Superior temporal gyrus (tissue), 1 donor: ENCODE results near the gene GID4.

Source experiments
- DNase-seq: peaks from one replicate; pipeline ENCODE4 v3.0.0-alpha.2; 2016; ENCODE audit errors: extremely low spot score

Gene GID4

DNA sequence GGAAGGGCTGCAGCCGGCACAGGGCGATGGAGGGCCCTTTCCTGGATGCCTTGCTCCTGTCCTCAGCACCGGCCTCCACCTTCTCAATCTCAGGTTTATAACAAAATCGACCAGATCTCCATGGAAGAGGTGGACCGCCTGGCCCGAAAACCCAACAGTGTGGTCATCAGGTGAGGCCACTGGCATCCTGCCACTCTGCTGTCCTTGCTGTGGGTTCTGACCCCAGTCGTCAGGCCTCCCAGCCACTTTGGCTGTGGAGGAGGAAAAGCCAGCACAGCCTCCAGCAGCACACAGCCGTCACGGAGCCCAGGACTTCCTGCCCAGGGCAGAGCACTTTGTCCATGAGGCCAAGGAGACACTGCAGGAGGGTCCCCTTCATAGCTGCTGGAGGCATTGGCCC is 62.6 kb downstream of the GID4 start:
- no peak for DNase-seq

DNA sequence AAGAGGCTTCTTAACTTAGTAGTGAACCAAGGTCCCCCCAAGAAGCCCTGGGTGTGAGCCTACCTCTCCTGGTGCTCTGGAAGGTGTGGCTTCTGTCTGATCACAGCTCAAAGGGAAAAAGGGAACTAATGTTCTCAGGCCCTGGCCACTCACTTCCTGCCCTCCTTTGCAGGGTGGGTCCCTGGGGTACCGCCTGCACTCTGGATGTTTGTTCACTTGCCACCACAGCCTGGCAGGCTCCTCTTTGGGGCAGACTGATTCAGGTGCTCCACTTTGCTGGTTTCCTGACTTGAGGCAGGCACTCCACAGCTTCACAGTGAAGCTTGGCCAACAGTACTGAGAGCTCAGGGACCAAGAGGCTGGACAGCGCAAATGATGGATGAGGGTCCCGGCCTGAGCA is 63.4 kb downstream of the GID4 start:
- no peak for DNase-seq

DNA sequence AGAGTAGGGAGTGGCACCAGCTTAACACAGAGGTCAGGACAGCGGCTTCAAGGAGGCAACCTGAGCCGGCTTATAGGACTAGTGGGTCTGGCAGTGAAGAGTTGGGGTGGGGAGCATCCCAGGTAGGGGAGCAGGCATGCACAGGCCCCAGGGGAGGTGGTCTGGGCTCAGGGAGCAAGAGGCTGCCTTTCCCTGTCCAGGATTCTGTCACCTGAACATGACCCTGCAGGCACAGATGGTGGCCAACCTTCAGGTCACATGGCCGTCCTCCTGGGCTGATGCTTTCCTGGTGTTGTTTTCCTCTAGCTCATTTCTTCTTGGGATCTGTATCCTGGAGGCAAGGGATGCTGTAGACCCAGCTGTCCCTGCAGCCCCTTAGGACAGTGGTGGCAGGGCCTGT is 65.8 kb downstream of the GID4 start:
- DNase-seq: no peak

DNA sequence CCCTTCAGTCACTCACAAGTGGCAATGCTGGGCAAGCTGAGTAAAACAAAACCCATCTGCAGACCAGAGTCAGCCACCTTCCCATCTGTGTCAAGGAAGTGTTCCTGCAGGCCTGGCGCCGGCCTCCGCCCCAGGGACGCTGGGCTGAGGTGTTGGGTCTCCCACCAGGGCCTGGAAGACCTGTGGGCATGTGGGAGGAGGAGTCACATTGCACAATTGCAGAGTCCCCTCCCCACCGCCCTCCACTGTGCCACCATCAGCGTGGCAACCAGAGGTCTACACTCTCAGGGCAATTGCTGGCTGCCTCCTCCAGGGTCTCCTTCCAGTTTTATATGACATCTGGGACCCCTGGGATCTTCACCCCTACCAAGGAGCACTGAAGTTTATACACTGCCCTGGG is 66.4 kb downstream of the GID4 start:
- no peak for DNase-seq

DNA sequence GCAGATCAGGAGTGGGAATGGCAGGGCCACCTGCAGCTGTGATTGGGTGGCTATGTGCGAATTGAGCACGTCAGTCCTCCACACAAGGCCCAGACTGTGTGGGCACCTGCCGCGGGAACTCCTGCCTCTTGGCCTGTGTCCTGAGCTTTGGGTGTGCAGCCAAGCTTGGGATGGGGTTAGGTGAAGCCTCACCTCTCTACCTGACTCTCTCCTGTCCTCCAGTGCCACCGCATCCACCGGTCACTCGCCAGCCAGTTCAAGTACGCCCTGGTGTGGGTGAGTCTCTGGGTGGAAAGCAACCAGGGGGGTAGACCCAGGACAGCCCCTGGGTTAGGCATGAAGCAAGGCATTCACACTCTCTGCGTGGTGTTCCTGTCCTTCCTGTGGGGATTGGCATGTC is 67.0 kb downstream of the GID4 start:
- DNase-seq: no peak

DNA sequence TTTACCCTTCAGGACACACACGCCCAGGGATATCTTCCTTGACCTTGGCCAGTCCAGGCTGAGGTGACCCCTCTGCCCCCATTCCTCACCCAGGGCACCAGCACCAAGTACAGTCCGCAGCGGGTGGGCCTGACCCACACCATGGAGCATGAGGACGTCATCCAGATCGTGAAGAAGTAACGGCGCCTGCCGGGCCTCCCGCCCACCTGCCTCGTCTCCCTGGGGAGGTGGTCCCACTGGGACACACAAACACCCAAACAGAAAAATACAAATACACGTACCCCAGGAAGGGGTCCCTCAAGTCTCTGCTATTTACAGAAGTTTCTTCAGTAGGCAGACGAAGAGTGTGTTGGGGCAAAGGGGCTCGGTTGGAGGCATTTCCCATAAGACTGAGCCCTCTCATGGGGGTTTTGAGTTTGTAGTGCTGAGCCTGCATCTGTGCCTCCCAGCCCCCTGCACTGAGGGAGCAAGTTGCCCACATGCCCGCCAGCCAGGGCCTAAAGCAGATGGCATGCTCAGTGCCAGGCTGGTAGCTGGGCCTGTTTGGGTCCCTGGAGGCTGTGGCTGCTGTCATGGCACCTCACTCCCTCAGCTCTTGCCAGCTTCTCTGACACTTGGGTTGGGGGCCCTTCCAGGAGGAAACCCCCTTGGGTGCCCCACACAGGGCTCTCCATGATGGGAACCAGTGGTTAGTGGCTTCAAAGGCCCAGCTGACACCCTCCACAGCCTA is 68.0 kb downstream of the GID4 start:
- DNase-seq: no peak

DNA sequence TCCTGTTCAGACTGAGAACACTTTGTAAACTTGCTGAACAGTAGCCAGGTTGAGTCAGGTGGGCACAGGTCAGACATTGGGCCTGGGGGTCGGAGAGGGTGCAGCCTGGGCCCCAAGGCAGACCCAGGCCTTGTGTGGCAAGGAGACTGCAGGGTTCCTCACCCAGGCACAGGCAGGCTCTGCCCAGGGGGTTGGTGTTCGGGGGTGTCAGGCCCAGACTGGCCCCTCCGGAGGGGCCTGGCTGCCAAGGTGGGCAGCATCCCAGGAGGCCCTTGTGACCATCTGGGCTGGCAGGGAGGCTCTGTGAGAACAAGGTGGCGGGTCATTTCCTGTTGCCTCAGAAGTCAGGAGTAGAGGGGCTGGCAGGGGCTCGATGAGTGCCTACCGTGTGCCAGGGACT is 68.8 kb downstream of the GID4 start:
- DNase-seq: no peak

DNA sequence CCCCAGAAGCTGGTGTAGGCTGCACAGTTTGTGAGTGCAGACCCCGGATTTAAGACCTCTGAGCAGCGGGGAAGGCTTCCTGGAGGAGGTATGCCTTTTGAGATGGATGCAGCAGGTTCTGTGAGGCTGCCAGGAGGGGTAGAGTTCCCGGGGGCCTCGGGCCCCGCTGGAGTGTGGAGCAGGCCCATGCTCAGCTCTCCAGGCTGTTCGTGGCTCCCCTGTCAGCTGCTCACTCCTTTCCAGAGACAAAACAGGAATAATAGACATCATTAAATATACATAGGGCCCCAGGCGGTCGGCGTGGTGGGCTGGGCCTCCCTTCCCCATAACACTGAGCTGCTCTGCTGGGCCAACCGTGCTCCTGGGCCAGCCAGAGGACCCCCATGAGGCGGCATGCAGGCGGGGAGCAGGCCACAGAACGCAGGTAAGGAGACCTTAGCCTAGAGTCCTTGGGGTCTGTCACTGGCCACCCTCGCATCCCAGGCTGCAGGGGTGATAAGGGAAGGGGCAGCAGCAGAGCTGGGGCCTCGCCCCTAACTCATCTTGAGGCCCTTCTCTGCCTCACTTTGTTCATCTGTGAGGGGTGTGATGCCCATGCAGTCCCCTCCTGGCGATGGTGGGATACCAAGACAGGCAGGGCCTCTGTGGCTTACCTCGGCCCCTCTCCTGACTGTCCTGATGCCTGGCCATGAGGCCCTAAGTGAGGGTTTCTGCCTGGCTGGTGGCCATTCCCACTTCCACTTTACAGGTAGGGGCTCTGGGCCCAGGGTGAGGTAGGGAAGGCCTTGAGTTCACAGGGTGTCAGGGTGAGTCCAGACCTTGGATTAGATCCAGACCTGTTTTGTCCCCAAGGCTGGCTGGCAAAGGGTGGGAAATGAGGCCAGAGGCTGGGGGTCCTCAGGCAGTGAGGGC is 69.4 kb downstream of the GID4 start, which contains the start of gene MYO15A:
Gene MYO15A, plus strand, starts transcription at position 356 of the 912 bp plus-strand sequence. CDS start 10,045 bp downstream, outside the sequence.
- no peak for DNase-seq

DNA sequence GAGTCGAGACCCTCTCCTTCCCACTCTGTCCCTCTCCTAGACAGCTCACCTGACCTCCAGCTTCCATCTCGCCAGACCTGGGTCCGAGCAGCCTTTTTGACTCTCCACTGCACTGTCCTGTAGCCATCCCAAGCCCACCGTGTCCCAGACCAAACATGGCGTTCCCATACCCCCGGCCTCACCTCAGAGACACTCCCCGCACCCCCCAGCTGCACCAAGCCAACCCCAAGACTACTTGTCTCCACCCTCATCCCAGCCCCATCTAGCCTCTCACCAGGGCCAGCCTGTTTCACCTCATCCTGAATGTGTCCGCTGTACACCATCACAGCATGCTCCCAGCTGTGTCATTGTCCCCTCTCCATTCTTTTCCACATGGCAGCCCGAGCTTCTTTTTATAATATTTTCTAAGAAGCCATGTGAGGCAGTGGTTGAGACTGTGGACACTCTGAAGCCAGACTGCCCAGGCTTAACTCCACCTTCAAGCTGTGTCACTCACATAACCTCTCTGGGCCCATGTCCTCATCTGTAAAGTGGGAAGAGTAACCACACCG is 70.8 kb downstream of the GID4 start:
- DNase-seq: no peak

DNA sequence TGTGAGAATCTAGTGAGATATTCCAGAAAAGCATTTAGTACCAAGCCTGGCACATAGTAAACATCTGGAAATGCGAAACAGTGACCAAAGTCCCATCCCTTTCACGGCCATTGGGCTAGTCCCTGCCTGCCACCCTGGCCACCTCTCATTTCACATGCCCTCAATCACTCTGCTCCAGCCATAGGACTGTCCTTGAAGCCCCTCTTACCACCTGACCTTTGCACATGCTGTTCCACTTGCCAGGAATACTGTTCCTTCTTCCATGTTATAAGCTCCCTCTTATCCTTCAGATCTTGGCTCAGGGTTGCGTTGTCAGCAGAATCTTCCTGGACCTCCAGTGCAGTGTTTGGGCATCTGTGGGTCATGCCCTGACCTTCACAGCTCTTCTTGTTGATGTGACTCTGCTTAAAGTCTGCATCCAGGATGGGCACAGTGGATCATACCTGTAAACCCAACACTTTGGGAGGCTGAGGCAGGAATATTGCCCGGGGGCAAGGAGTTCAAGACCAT is 71.5 kb downstream of the GID4 start:
- DNase-seq: no peak

DNA sequence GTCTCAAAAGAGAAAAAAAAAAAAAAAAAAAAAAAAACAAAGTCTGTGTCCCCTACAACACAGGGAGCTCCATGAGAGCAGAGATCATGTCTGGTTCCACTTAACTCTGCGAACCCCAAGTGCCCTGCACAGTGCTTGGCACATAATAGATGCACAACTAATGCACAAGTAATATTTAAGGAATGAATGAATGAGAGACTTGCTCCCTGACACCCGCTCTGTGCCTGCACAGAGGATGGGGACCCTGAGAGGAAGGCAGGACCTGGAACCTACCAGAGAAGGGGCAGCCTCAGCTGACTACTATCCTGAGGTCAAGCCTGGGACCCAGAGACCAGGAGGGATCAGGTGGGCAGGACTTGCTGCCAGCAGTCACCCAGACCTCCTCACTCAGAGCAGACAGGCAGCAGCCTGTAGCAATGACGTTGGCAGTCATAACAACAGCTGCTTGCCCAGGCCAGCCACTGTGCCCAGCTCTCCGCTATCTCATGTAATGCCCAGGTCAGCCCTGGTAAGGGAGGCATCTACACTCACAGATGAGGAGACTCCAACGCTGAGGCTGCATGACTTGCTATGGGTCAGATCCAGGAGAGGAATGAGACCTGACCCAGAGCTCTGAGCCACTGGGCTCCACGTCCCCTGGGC is 72.2 kb downstream of the GID4 start:
- DNase-seq: no peak

DNA sequence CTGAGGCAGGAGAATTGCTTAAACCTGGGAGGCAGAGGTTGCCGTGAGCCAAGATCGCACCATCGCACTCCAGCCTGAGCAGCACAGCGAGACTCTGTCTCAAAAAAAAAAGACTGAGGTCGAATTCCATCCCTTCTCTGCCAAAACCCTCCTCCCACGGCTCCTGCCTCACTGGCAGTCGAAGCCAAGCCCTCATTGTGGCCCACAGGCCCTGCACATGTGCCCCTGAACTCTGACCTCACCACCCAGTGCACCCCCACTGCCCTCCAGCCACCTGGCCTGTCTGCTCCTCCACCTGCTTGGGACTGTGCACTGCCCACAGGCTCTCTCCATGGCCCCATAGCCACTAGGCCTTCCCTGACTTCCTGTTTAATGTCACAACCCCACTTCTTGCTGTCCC is 76.3 kb downstream of the GID4 start:
- DNase-seq: no peak

DNA sequence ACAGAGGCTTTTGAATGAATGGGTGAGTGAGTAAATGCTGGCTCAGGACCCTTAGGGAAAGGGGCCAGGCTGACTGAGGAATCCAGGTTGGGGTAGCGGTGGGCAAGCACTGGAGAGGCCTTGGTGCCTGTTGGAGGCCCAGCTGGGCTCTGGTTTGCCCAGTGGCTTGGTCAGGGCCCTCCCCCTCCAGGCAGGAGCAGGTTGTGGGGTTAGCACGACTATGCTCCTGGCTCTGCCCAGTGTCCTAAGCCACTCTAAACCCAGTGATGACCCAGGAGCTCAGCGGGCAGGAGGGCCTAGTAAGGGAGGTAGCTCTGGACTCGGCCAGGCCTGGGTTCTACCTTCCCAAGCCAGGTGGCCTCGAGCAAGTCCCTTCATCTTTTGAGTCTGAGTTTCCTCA is 76.9 kb downstream of the GID4 start:
- no peak for DNase-seq

DNA sequence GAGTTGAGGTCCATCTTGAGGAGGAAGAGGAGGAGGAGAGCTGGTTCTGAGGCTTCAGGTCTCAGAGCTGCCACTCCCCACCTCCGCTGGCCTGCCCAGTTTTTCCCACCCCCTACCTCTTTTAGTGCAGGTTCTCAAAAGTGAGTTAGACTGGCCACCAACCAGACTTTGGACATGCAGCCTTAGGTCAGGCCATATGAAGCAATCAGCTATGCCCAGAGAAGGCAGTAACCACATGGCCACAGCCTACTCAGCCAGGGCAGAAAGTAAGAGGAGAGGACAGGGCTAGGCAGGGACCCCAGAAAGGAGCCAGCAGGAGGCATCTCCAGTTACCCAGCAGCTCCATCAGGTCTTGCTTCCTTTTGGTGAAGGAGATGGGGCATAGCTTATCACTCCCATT is 78.3 kb downstream of the GID4 start:
- no peak for DNase-seq
